C4-2B (cell line): Measurements from ENCODE around the gene SLC2A13.

Experiments used
- ZFX ChIP-seq: fragments of 450-650 bp; IDR thresholded peaks from 2 replicates; pipeline ENCODE4 v1.6.1; 2017
- TF ChIP-seq, protein P1 (sequence below): fragments of 450-650 bp; conservative IDR thresholded peaks from 2 replicates; pipeline ENCODE4 v1.5.1; 2017; ENCODE audit warnings: mild to moderate bottlenecking

DNA sequence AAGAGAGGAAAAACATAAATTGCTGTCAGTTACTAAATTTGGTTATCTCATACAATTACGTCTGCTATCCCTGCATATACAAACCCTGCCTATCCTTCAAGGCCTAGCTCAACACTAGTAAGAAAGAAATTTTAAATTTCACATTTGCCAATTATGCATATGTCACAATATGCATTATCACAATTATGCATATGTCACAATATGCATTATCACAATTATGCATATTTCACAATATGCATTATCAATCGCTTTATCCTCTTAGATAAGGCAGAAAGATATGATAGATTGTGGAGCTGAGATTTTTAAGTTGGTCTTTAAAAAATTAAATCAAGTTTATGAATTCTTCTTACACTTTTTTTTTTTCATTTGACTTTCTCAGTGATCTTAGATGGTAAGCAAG lies 291.3 kb downstream of the SLC2A13 start:
- TF ChIP-seq, protein P1, sequence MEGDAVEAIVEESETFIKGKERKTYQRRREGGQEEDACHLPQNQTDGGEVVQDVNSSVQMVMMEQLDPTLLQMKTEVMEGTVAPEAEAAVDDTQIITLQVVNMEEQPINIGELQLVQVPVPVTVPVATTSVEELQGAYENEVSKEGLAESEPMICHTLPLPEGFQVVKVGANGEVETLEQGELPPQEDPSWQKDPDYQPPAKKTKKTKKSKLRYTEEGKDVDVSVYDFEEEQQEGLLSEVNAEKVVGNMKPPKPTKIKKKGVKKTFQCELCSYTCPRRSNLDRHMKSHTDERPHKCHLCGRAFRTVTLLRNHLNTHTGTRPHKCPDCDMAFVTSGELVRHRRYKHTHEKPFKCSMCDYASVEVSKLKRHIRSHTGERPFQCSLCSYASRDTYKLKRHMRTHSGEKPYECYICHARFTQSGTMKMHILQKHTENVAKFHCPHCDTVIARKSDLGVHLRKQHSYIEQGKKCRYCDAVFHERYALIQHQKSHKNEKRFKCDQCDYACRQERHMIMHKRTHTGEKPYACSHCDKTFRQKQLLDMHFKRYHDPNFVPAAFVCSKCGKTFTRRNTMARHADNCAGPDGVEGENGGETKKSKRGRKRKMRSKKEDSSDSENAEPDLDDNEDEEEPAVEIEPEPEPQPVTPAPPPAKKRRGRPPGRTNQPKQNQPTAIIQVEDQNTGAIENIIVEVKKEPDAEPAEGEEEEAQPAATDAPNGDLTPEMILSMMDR = no peak
- TF ChIP-seq ZFX = no peak
